Bronchial epithelial cell (primary cell): ENCODE data around the gene CREB5. TPM values are rescaled to one million over a fixed set of nuclear protein-coding genes. Genes with fewer than 3 reads are reported as not detected.

Experiments used
- DNase-seq: peaks from one replicate; pipeline ENCODE4 v3.0.0-alpha.2; 2010; ENCODE audit warnings: low read depth
- FAIRE-seq: peaks from 2 replicates; lab custom pipeline; 2011; peaks lifted over from hg19 to GRCh38; lab: Jason Lieb, UNC
- H3K27me3 ChIP-seq: 2 replicates; pipeline ENCODE4 v1.5.1; 2011; ENCODE audit warnings: low read length; ENCODE audit not compliant: control insufficient read depth, insufficient read depth
- H3K36me3 ChIP-seq: 2 replicates; pipeline ENCODE4 v1.5.1; 2011; ENCODE audit warnings: low read length; ENCODE audit not compliant: control insufficient read depth, insufficient read depth
- H3K4me3 ChIP-seq: 2 replicates; pipeline ENCODE4 v1.5.1; 2011; ENCODE audit warnings: mild to moderate bottlenecking, low read depth, low read length, control low read depth
- total RNA-seq: library from RNA; depleted of rRNA; stranded (reverse); fragments of >200 nt; gene quantifications from 2 replicates; pipeline ENCODE4 v1.2.1, GENCODE V29; 2014
- TF ChIP-seq, protein P1 (sequence below): IDR thresholded peaks from 2 replicates; pipeline ENCODE4 v1.5.1; 2011; ENCODE audit warnings: mild to moderate bottlenecking, moderate library complexity, low read length, control low read depth, inconsistent platforms; ENCODE audit not compliant: insufficient read depth, severe bottlenecking

CREB5 gene
- total RNA-seq, 1 donor from 2014 or later, result 2.1 TPM

- no peak overlapping the region for H3K4me3 ChIP-seq
- no peak for FAIRE-seq
- H3K36me3 ChIP-seq, result no peaks in the 10 kb centered on the region
- TF ChIP-seq, protein P1, sequence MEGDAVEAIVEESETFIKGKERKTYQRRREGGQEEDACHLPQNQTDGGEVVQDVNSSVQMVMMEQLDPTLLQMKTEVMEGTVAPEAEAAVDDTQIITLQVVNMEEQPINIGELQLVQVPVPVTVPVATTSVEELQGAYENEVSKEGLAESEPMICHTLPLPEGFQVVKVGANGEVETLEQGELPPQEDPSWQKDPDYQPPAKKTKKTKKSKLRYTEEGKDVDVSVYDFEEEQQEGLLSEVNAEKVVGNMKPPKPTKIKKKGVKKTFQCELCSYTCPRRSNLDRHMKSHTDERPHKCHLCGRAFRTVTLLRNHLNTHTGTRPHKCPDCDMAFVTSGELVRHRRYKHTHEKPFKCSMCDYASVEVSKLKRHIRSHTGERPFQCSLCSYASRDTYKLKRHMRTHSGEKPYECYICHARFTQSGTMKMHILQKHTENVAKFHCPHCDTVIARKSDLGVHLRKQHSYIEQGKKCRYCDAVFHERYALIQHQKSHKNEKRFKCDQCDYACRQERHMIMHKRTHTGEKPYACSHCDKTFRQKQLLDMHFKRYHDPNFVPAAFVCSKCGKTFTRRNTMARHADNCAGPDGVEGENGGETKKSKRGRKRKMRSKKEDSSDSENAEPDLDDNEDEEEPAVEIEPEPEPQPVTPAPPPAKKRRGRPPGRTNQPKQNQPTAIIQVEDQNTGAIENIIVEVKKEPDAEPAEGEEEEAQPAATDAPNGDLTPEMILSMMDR, result no peak
- no peaks in the 10 kb centered on the region for H3K27me3 ChIP-seq
- no peak for DNase-seq
Observed at GRCh38 chr7:28792858-28793257, 380.5 kb downstream of the CREB5 start.

GRCh38 chr7:28793381-28794085 lies 381.2 kb downstream of the CREB5 start:
- no peaks in the 10 kb centered on the region for H3K36me3 ChIP-seq
- no peak overlapping the region for H3K4me3 ChIP-seq
- DNase-seq (no peak), FAIRE-seq (peak; percentile 62)
- TF ChIP-seq, protein P1, result no peak
- H3K27me3 ChIP-seq, result no peaks in the 10 kb centered on the region

GRCh38 chr7:28798274-28798673 lies 386.0 kb downstream of the CREB5 start:
- H3K4me3 ChIP-seq, result no peak overlapping the region
- FAIRE-seq (no peak), DNase-seq (no peak)

DNA sequence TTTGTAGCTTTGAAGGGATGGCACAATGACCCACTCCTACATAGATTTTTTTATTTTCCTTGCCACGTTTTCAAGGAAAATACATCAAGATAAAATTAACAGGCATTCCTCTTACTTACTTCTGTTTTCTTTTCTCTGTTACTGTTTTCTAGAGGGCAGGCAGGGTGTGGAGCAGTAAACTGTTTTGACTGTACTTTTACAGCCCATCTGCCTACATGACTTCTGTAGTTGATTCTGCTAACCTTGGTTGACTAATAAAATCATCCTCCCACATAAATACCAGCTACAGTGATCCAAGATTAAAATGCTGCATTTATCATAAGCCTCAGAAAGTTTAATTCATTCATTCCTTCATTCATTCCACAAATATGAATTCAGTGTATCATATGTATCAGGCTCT lies 387.3 kb downstream of the CREB5 start:
- Histone ChIP-seq H3K4me3 (no peak overlapping the region), H3K36me3 (no peaks in the 10 kb centered on the region), H3K27me3 (no peaks in the 10 kb centered on the region)
- TF ChIP-seq, protein P1, result no peak
- FAIRE-seq (no peak), DNase-seq (no peak)

More at GRCh38 chr7:28798274-28798673, 386.0 kb downstream of the CREB5 start:
- Histone ChIP-seq H3K27me3 (no peaks in the 10 kb centered on the region), H3K36me3 (no peaks in the 10 kb centered on the region)
- TF ChIP-seq, protein P1, result no peak

DNA sequence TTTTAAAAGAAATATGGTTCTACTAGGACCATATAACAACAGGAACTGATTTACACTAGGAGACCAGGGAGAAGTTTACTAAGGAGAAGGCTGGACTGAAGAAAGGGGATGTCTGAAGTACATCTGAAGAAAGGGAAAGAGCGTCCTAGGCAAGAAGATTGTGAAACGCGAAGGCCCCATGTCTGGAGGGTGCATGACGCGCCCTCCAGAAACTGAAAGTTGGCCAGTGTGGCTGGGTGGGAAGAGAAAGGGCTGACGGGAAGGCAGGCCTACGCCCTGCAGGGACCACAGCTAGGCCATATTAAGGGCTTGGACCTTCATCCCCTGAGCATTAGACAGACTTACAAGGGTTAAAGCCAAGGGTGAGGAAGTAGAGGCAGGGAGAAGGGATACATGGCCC lies 387.8 kb downstream of the CREB5 start:
- FAIRE-seq (no peak), DNase-seq (no peak)
- no peak overlapping the region for H3K4me3 ChIP-seq
- TF ChIP-seq, protein P1, result no peak
- H3K27me3 ChIP-seq, result no peaks in the 10 kb centered on the region
- H3K36me3 ChIP-seq, result no peaks in the 10 kb centered on the region

GRCh38 chr7:28802450-28802849 lies 390.1 kb downstream of the CREB5 start:
- H3K36me3 ChIP-seq, result no peaks in the 10 kb centered on the region
- H3K27me3 ChIP-seq, result no peaks in the 10 kb centered on the region
- DNase-seq (no peak), FAIRE-seq (no peak)
- TF ChIP-seq, protein P1, result no peak
- no peak overlapping the region for H3K4me3 ChIP-seq
